ENCODE measurements around the gene ULBP3.

The ULBP3 gene

GRCh38 chr6:150093397-150093796, 24.5 kb upstream of the ULBP3 start:
- no peak overlapping the region for H3K4me3 ChIP-seq (ENCODE audit: low read depth, low read length)
- no peak for DNase-seq
- H3K36me3 ChIP-seq: no peaks in the 10 kb centered on the region
- no peaks in the 10 kb centered on the region for H3K4me1 ChIP-seq
- H3K9me3 ChIP-seq: no peaks in the 10 kb centered on the region
- TF ChIP-seq, protein P1, sequence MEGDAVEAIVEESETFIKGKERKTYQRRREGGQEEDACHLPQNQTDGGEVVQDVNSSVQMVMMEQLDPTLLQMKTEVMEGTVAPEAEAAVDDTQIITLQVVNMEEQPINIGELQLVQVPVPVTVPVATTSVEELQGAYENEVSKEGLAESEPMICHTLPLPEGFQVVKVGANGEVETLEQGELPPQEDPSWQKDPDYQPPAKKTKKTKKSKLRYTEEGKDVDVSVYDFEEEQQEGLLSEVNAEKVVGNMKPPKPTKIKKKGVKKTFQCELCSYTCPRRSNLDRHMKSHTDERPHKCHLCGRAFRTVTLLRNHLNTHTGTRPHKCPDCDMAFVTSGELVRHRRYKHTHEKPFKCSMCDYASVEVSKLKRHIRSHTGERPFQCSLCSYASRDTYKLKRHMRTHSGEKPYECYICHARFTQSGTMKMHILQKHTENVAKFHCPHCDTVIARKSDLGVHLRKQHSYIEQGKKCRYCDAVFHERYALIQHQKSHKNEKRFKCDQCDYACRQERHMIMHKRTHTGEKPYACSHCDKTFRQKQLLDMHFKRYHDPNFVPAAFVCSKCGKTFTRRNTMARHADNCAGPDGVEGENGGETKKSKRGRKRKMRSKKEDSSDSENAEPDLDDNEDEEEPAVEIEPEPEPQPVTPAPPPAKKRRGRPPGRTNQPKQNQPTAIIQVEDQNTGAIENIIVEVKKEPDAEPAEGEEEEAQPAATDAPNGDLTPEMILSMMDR (IDR thresholded peaks at IDR 0.05; ENCODE audit: low read depth, low read length): no peak
- peaks cover 7% of the 10 kb centered on the region for H3K27me3 ChIP-seq

- Histone ChIP-seq H3K27me3 (peaks cover 7% of the 10 kb centered on the region), H3K36me3 (no peaks in the 10 kb centered on the region), H3K9me3 (no peaks in the 10 kb centered on the region), H3K4me3 (ENCODE audit: low read depth, low read length) (no peak overlapping the region), H3K4me1 (no peaks in the 10 kb centered on the region)
- no peak for DNase-seq
- TF ChIP-seq, protein P1 (IDR thresholded peaks at IDR 0.05; ENCODE audit: low read depth, low read length): no peak
These were observed 22.6 kb upstream of the ULBP3 start for GRCh38 chr6:150091476-150091875.

DNA sequence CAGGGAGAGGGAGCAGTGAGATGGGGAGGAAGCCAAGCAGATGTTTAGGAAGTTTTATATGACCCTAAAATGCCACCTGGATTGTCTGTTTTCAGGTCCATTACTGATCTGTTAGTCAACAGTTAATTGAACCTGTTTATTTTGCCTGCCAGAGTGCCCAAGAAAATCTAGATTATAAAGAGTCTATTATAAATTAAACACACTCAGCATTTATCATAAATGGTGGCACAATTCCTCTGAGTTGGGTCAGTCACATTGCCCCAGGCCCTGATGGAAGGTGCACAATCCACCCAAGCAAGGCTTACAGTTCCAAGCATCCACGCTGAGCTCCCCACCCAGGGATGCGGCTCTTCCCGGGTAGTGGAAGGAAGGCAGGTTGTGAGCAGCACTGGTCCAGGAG, 21.4 kb upstream of the ULBP3 start:
- Histone ChIP-seq H3K36me3 (no peaks in the 10 kb centered on the region), H3K4me3 (ENCODE audit: low read depth, low read length) (no peak overlapping the region), H3K4me1 (no peaks in the 10 kb centered on the region), H3K27me3 (peaks cover 15% of the 10 kb centered on the region), H3K9me3 (no peaks in the 10 kb centered on the region)
- no peak for DNase-seq
- TF ChIP-seq, protein P1 (IDR thresholded peaks at IDR 0.05; ENCODE audit: low read depth, low read length): no peak

GRCh38 chr6:150088481-150089154, 19.7 kb upstream of the ULBP3 start:
- no peaks in the 10 kb centered on the region for H3K9me3 ChIP-seq
- H3K27me3 ChIP-seq: peaks cover 18% of the 10 kb centered on the region
- H3K4me3 ChIP-seq (ENCODE audit: low read depth, low read length): no peak overlapping the region
- H3K4me1 ChIP-seq: no peaks in the 10 kb centered on the region
- TF ChIP-seq, protein P1 (IDR thresholded peaks at IDR 0.05; ENCODE audit: low read depth, low read length): no peak
- no peaks in the 10 kb centered on the region for H3K36me3 ChIP-seq
- no peak for DNase-seq

- peaks cover 21% of the 10 kb centered on the region for H3K27me3 ChIP-seq
- TF ChIP-seq, protein P1 (IDR thresholded peaks at IDR 0.05; ENCODE audit: low read depth, low read length): no peak
These were observed 18.4 kb upstream of the ULBP3 start for GRCh38 chr6:150087336-150087735.

DNA sequence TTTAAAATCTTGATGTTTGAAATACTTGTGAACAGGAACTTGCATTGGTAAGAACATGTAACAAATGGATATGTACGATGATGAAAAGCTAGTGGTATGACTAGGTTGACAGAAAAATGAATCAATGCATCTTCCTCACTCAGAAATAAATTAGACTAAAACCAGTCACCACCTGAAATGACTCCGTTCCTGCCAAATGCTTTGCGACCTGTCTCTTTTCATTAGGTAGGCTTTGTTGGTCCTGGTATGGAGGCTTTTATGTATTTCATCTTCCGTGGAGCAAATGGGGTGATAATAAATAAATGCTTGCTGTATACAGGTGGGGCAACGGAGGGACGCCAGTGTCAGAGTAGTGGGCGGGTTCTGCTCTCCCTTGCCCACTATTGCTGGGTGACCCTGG, 17.1 kb upstream of the ULBP3 start:
- H3K4me1 ChIP-seq: no peaks in the 10 kb centered on the region
- TF ChIP-seq, protein P1 (IDR thresholded peaks at IDR 0.05; ENCODE audit: low read depth, low read length): no peak
- no peaks in the 10 kb centered on the region for H3K36me3 ChIP-seq
- H3K9me3 ChIP-seq: no peaks in the 10 kb centered on the region
- DNase-seq: no peak
- no peak overlapping the region for H3K4me3 ChIP-seq (ENCODE audit: low read depth, low read length)
- peaks cover 21% of the 10 kb centered on the region for H3K27me3 ChIP-seq

More at GRCh38 chr6:150087336-150087735, 18.4 kb upstream of the ULBP3 start:
- DNase-seq: no peak
- Histone ChIP-seq H3K4me3 (ENCODE audit: low read depth, low read length) (no peak overlapping the region), H3K36me3 (no peaks in the 10 kb centered on the region), H3K9me3 (no peaks in the 10 kb centered on the region), H3K4me1 (no peaks in the 10 kb centered on the region)
